NCI-H82 (cell line): Measurements from ENCODE around the gene PLXNA4.

Experiments
- DNase-seq: peaks from one replicate; lab custom pipeline; 2025; lab: John Stamatoyannopoulos, UW

The PLXNA4 gene

DNA sequence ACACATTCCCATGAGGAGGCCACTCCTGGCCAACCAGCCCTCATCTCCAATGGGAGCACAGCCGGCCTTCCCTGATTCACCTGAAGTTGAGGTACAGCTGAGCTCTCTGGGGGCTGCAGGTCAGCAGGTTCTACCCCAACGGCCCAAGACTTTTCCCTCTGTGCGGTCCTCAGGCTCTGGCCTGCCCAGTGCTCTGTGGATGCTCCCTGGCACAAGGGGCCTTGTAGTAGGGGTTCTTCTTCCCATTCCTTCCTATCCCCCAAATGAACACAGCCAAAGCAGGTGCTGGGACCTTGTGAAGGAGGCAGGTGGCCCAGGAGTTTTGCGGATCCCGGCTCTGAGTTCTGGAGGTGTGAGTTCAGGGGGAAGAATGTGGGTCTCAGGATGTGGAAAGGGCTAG lies 72.2 kb downstream of the PLXNA4 start:
- DNase-seq = no peak

DNA sequence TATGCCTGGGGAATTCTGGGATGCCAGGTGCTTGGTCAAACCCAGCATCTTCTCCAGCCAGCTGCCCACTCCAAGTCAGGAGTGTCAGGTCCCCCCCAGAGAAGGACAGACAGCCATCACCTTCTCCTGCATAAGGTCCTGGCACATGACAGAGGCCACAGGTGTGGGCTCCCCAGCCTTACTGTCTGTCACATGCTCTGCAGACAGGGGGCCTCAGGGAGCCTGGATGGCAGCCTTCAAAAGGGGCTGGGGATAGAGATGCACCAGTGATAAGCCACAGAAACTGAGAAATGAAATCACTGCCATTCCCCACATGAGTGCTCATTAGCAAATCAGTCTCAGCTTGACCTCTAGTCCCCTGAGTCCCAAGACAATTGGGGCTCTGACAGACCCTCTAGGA lies 72.9 kb downstream of the PLXNA4 start:
- no peak for DNase-seq

DNA sequence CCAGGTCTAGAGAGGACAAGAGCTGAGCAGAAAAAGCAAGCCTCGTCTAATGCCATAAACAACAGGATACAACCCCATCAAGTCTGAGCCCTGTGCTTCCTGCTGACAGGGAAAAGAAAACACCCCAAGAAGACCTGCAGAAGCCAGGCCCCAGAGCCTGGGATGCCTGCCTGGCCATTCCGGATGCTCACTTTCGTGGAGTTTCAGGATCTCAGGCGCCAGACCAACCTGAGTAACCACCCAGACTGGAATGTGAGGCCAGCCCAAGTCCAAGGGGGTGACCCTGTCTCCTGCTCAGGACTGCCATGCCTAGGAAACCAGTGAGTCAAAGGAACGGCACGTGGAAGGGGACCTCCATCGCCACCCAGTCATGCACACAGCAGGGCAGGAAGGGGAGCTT lies 74.3 kb downstream of the PLXNA4 start:
- no peak for DNase-seq

DNA sequence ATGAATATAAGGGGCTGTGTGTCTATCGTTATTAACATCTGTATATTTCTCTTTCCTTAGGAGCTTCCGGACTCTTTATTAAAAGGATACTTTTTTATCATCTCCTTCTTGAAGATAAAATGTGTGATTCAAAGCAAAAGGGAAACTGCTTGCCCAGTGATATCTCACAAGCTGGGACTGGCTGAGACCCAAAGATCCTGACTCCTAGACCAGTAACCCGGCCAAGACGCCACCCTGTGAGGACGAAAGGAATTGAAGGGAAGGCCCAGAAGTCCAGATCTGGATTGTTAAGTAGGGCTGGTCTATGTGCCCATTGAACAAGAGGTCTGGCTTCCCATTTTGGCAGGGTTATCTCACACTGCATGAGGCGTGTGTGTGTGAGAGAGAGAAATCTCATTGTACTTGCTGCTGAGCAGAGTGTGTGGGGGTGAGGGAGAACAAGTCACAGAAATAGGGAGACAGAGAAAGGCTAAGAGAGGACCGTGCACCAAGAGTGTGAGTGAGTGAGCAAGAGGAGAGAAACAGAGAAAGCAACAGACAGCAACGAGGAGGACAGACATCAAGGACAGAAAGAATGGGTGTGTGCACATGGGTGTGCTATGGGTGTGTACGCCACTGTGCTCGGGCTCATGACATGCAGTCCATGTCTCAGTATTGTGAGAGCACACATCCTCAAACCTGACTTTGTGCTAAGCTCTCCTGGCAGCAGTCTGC lies 75.4 kb downstream of the PLXNA4 start:
- DNase-seq = peak; percentile 41

DNA sequence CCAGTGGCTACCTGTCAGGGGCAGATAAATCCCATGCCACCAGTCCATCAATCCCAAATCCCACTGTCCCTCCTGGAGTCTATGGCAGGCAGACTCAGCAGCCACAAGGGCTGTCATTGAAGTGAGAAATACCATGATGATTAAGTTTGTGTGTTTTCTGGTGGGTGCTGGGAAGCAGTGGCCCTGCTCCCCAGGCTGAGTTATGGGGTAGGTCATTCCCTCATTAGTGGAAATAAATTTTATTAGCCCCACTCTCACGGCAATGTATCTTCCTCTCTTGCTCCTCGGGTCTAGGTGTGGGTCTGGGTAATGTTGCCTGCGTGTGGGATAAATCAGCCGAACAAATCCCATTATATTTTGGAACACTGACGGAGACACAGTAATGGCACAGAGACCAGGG lies 76.8 kb downstream of the PLXNA4 start:
- DNase-seq = no peak

DNA sequence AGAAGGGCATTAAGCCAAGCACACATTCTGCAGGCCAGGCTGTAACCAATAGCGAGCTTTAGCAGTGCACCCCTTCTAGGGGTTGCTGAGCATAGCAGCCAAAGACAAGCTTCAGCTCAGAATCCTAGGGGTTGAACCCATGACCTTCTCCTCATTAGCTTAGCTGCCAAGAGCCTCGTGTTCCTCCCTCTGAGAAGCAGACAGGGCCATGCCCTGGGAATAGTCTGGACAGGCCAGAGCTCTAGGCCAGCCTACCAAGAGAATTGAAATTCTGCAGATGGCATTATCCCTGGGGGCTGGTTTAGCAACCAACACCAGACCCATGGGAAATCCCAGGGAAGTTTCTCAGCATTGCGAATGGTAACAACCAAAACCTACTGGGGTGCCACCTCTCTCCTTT lies 77.2 kb downstream of the PLXNA4 start:
- DNase-seq = no peak

DNA sequence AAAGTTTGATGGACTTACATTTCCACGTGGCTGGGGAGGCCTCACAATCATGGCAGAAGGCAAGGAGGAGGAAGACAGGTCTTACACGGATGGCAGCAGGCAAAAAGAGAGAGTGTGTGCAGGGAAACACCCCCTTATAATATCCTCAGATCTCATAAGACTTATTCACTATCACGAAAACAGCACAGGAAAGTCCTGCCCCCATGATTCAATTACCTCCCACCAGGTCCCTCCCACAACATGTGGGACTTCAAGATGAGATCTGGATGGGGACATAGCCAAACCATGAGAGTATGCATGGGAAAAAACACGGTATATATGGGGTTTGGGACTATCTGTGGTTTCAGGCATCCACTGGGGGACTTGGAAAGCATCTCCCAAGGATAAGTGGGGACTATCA lies 78.0 kb downstream of the PLXNA4 start:
- no peak for DNase-seq

DNA sequence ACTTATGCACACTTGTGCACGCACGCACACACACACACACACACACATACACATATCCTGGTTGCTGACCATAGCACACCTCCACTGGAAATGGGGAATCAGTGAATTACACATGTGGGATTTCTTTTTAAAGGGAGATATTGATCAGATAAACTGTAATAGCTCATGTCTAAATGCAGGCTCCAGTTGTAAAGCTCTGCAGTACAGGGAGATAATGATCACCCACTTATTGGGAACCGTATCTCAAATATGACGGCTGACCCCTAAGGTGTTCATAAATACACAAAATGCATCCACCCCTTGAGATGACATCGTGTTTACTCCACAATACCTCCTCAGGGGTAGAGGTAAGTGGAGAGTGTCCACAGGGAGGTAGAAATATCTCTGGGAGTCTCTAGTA lies 79.2 kb downstream of the PLXNA4 start:
- DNase-seq = no peak

DNA sequence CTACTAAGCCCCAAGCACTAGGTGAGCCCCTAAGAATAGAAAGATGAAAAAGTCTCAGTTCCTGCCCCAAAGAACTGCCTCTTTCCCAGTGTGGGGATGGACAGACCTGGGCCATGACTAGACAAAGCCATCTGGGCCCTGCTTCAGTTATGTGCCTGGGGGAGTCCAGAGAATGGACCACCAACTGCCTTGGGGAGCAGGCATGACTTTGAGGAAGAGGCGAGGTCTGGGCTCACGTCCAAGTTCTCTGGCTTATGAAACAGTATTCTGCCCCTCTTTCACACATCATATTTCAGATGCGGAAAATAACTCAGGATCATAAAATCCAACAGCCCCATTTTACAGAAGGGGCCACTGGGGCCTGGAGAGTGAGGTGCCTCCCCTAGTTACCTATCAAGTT lies 80.3 kb downstream of the PLXNA4 start:
- DNase-seq = no peak

DNA sequence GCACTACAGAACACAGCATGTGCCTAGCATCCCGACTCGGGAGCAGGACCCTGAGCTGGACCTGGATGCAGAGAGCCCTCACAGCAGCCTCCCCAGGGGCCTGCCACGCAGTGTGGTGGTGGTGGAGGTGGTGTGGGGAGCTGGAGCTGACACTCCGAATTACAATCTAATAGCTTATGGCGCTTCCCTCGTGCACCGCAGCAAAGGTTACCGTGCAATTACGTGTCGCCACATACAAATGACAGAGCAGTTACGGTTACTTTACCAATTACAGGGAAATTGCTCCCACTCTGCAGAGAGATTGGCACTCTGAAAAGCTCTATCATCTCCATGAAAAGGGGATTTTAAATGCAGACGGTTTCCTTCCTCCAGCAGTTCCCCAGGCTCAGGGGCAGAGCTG lies 81.8 kb downstream of the PLXNA4 start:
- no peak for DNase-seq

DNA sequence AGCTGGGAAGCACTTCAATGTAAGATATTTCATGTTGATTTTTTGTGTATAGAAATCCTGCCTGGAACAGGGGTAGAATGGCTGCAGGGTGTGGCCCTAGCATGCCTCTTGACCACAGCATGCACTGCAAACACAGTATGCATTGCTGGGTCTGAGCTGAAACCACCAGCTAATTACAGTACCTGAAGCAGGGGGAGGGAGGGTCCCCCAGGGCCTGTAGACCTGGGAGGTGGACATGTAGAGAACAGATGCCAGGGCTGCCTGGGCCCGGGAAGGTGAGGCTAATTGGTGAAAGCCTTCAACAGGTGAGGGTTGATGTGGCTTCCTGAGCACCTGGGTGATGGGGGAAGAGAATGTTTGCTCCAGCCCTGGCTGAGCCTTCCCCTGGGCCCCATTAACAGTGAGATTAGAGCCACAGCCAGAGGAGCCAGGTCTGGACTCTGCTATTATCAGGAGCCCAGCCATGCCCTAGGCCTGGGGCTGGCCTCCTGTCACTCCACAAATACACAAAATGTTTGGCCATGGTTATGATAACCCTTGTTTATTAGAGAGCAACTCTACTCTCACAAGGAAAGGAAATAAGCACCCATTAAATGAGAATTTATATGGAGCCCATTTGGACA lies 83.3 kb downstream of the PLXNA4 start:
- no peak for DNase-seq

DNA sequence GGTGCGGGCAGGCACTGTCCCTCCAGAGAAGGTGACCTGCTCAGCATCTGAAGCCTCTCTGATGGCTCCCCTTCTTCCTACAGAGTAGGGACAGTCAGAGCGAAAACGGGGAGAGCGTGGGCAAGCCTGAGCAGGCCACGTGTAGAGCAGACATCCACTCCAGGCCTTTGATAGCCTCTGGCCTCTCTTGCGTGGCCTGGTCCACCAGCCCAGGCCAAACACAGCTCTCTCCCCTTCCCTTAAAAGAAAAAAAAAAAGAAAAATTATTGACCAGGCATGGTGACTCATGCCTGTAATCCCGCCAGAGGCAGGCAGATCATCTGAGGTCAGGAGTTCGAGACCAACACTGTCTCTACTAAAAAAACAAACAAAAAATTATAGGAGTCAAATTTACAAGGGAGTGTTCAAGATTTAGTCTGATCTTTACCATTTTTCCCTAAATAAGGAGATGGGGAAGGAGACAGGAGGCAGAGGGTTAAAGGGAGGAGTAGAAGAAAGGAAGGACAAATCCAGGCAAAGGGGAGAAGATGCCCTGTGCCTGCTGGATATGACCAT lies 84.8 kb downstream of the PLXNA4 start:
- DNase-seq = no peak

DNA sequence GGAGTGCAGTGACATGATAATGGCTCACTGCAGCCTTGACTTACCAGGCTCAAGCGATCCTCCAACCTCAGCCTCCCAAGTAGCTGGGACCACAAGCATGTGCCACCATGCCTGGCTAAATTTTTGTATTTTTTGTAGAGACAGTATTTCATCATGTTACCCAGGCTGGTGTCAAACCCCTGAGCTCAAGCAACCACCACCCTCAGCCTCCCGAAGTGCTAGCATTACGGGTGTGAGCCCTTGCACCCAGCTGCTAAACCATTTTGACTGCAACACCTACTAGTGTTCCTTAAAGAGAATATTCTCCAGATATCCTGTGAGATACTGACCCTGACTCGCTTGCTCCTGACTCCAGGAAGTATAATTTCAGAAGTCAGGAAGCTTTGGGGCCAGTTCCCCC lies 85.8 kb downstream of the PLXNA4 start:
- no peak for DNase-seq

DNA sequence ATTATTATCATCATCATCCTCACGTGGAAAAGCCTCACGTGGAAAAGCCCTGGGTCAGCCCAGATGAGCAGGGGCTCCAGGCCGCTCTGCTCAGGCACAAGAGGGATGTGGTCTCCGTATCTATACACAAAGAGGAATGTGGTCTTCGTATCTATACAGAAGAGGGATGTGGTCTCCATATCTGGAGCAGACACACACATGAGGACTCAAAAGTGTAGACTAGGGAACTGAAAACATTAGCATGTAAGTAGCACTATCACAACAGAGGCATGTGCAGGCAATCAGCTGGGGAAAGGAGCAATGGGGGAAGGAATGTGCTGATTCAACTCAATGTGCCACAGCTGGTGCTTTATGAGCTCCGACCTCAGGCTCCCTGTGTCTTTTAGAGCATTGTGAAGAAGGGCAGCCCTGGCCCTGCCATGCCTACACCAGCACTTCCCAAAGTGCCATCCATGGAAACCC lies 86.5 kb downstream of the PLXNA4 start:
- DNase-seq = no peak

DNA sequence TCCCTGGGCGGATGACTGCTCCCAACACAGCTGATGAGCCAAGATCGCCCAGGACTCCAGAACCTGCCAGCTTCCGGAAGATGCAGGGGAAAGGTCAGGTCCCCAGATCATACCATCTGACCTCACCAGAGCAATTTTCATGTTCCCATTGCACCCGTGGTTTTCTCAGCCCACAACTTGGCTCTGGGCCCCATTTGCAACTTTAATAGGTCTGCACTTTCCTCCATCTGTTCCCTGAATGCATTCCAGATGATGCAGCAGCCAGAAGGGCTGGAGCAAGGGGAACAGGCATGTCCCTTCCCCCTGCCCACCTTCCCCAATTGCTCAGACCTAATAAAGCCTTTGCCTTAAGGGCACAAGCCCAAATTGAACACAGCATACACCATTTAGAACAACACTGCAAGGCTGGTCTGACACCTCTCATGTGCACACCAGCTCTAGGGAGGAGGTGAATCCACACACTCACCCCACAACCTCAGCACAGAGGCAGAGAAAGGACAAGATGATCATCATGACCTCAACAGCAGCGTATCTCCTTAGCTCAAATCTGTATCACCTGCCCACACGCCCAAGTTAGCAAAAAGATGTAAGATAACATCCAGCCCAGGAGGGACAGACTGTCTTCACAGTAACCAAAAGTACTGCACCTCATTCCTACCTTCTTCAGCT lies 87.5 kb downstream of the PLXNA4 start:
- no peak for DNase-seq

DNA sequence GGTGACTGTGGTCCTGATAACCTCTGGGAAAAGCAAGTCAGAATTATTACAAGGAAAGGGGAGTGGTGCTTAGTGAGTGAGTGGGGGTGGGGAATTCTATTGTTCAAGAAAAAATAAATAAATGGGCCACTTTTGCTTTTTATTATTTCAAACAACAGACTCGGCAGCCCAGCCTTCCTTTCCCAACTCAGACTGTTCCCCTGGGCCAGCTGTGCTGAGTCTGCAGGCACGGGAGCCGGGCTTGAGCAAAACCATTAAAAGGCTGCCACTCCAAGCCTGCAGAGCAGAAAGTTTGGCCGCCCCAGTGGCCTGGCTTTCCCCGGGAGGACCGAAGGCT lies 90.0 kb downstream of the PLXNA4 start:
- DNase-seq = no peak

DNA sequence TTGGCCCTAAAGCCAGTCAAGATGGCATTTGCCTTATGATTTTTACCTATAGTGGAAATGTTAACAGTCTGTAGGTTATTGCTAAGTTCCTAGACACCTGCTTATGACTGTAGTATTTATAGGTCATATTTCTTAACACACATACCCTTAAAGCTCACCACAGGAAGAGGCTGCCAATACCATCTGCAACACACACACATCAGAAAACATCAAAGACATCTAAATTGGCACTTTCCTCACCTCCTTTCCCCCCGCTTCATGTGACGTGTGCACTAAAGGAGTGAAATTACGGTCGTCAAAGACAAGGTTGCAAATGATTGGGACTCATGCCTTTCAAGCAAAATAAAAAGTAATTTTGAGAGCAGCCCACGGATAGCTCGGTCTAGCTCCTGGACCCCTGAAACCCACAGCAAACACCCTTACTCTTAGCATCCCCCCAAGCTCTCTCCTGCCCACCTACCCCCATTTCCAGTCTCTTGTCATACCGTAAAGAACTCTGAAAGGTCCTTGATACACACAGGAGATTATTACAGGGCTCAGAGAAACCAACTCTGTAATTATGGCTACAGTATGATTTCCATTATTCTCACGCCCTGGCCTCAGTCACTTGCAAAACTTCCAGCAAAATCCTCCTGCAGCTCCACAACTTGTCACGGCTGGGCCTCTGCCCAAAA lies 90.5 kb downstream of the PLXNA4 start:
- no peak for DNase-seq

DNA sequence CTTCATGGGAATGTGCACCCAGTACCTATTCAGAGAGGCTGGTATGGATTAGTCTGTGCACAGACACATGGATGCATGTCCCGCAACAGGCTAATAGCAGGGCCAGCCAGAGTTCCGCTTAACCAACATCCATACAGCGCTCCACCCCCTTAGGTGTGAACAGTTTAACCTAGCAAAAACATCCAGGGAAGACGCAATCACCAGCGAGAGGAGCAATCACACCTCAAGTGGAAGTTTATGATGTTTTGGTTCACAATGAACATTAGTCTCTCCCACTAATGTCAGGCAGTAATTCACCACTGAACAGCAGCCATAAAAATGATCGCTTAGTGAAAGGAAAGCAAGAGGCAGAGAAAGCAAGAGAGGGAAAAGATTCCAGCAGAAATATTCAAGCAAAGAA lies 91.1 kb downstream of the PLXNA4 start:
- no peak for DNase-seq

DNA sequence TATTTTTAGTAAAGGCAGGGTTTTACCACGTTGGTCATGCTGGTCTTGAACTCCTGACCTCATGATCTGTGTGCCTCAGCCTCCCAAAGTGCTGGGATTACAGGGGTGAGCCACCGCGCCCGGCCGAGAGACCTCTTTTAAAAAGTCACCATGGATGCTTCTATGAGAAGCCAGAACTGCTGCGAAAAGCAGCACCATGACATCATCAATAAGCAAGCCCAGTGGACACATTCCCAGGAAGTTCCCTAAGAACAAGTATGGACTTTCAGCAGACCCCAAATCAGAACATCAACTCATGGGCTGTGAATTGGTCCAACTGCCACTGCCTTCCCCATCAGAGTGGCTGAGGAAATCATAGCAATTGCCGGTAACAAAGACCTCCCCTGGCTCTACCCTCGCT lies 93.4 kb downstream of the PLXNA4 start:
- no peak for DNase-seq

DNA sequence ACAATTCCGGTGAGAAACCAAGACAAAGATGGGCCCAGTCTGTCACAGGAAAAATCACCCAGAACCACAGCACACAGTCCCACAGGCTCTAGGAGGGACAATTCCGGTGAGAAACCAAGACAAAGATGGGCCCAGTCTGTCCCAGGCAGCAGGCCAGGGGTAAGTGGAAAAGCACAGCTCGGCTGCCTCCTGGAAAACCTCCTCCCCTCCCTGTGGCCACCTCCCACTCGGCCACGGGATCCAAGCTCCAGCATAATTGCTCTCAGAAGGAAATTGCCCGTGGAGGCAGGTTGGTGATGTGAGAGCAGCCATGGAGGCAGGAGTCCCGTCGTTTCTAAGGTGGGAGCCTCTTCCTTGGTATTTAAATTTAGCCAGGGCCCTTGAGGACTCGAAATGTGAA lies 95.7 kb downstream of the PLXNA4 start:
- DNase-seq = no peak

DNA sequence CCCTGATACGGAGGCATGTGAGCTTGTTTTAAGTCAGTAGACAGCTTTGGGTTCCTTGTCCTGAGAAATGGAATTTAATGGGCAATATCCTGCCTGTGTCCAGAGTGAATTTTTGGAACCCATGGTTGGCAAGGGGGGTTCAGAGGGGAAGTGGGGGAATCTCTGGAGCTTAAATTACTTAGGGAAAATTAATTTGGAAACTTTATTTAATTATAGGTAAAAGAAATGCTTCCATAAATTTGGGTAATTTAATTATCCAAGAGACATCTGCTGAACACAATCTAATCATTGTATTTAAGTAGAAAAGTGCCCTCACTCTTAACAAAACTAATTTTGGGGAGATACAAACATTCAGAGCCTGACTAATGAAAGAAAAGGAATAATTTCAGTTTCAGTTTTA lies 99.7 kb downstream of the PLXNA4 start:
- DNase-seq = peak; percentile 44

DNA sequence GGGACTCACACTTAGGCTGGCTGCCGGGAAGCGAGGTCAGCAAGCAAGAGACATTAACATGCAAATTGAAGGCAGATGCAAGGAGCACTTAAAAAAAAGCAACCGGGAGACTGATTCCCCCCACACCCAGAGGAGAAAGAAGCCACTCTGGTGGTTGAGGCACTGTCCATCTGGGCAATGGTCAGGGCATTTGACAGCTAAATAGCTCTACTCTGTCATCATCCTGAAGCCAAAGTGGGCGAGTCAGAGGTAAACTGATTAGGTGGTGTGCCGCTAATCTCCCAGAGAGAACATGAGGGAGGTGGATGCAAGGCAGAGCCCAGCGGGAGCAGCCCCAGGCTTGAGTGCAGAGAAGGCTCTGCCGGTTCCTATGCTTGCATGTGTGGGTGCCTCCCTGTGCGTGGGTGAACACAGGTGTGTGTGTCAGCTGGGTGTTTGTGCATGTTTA lies 100.6 kb downstream of the PLXNA4 start:
- peak; percentile 97 for DNase-seq
